ENCODE results near the gene ANKRD16.
"Not testable (repeated sequence)": the region's sequence is repeated elsewhere in the genome, so short reads cannot be mapped to it uniquely, and the experiment has no call there.

Gene ANKRD16

GRCh38 chr10:5871596-5871995 is 18.1 kb downstream of the ANKRD16 start:
- H3K4me3 ChIP-seq (ENCODE audit: low read depth, low read length): no peak overlapping the region
- DNase-seq (ENCODE audit: low read depth): no peak
- TF ChIP-seq CTCF (IDR thresholded peaks at IDR 0.05; ENCODE audit: insufficient read depth, low read depth, low read length, missing control alignments): no peak

- H3K4me3 ChIP-seq (ENCODE audit: low read depth, low read length): no peak overlapping the region
- no peak for TF ChIP-seq CTCF (IDR thresholded peaks at IDR 0.05; ENCODE audit: insufficient read depth, low read depth, low read length, missing control alignments)
- no peak for DNase-seq (ENCODE audit: low read depth)
Measured at GRCh38 chr10:5869156-5869555, 20.5 kb downstream of the ANKRD16 start.

- H3K4me3 ChIP-seq (ENCODE audit: low read depth, low read length); DNase-seq (ENCODE audit: low read depth): not testable (repeated sequence)
Measured at GRCh38 chr10:5868383-5868782, 21.3 kb downstream of the ANKRD16 start.

GRCh38 chr10:5867091-5867615 is 22.5 kb downstream of the ANKRD16 start:
- not testable (repeated sequence) for DNase-seq (ENCODE audit: low read depth); H3K4me3 ChIP-seq (ENCODE audit: low read depth, low read length)

GRCh38 chr10:5866451-5867081 is 23.1 kb downstream of the ANKRD16 start:
- not testable (repeated sequence) for H3K4me3 ChIP-seq (ENCODE audit: low read depth, low read length); DNase-seq (ENCODE audit: low read depth)

GRCh38 chr10:5862981-5863685 is 26.6 kb downstream of the ANKRD16 start:
- 0 out of 2 replicates have a peak overlapping the region, but pooled peaks have one; percentile 11 for H3K4me3 ChIP-seq (ENCODE audit: low read depth, low read length)
- not testable (repeated sequence) for DNase-seq (ENCODE audit: low read depth)

- DNase-seq (ENCODE audit: low read depth): peak; percentile 97
- H3K4me3 ChIP-seq (ENCODE audit: low read depth, low read length): peak overlapping the region; percentile 14
- no peak for TF ChIP-seq CTCF (IDR thresholded peaks at IDR 0.05; ENCODE audit: insufficient read depth, low read depth, low read length, missing control alignments)
Measured at GRCh38 chr10:5862360-5862961, 27.2 kb downstream of the ANKRD16 start.

GRCh38 chr10:5860066-5860465 is 29.6 kb downstream of the ANKRD16 start:
- H3K4me3 ChIP-seq (ENCODE audit: low read depth, low read length): no peak overlapping the region

More at GRCh38 chr10:5860066-5860465, 29.6 kb downstream of the ANKRD16 start:
- TF ChIP-seq CTCF (IDR thresholded peaks at IDR 0.05; ENCODE audit: insufficient read depth, low read depth, low read length, missing control alignments): no peak
- no peak for DNase-seq (ENCODE audit: low read depth)

All from GM12865 (cell line).